ENCODE results near the gene ARPIN.
A peak's percentile ranks its signal among the peaks of the same experiment; 100 is the strongest.

ARPIN gene

GRCh38 chr15:89926158-89926557 is 13.4 kb upstream of the ARPIN start:
- no peaks in the 10 kb centered on the region for H3K79me2 ChIP-seq (ENCODE audit: control insufficient read depth, insufficient read depth, low read length)
- H3K4me1 ChIP-seq (ENCODE audit: control insufficient read depth, low read depth, low read length) = no peaks in the 10 kb centered on the region
- H2BK120ac ChIP-seq (ENCODE audit: low read depth, low read length) = no peak overlapping the region
- H3K18ac ChIP-seq (ENCODE audit: low read length) = no peak overlapping the region
- H3K36me3 ChIP-seq (ENCODE audit: control insufficient read depth, insufficient read depth, low read length) = no peaks in the 10 kb centered on the region
- H3K4ac ChIP-seq (ENCODE audit: low read depth, low read length) = no peak overlapping the region
- no peak overlapping the region for H3K56ac ChIP-seq (ENCODE audit: low read length)
- H3K4me2 ChIP-seq (ENCODE audit: low read length) = no peak overlapping the region
- DNase-seq = no peak
- no peaks in the 10 kb centered on the region for H3K79me1 ChIP-seq (ENCODE audit: low read length)
- H2AK5ac ChIP-seq (ENCODE audit: low read length) = no peak overlapping the region
- H2BK15ac ChIP-seq (replicated peaks; ENCODE audit: low read depth) = no peak overlapping the region
- no peak overlapping the region for H3K27ac ChIP-seq (ENCODE audit: low read depth, low read length)
- no peak overlapping the region for H3K23ac ChIP-seq (ENCODE audit: low read length)
- no peak overlapping the region for H2BK5ac ChIP-seq (ENCODE audit: low read length)
- H4K8ac ChIP-seq (ENCODE audit: low read depth, low read length) = no peak overlapping the region
- H4K5ac ChIP-seq (ENCODE audit: low read length) = no peak overlapping the region
- no peak overlapping the region for H3K9ac ChIP-seq (ENCODE audit: low read length)
- no peaks in the 10 kb centered on the region for H3K27me3 ChIP-seq (ENCODE audit: insufficient read depth, low read length, poor library complexity)
- no CpG with 5 or more reads among the region's 2 CpGs for WGBS (ENCODE audit: extremely low coverage, insufficient coverage, low lambda C conversion rate)
- no peak overlapping the region for H3K4me3 ChIP-seq (ENCODE audit: low read length)

DNA sequence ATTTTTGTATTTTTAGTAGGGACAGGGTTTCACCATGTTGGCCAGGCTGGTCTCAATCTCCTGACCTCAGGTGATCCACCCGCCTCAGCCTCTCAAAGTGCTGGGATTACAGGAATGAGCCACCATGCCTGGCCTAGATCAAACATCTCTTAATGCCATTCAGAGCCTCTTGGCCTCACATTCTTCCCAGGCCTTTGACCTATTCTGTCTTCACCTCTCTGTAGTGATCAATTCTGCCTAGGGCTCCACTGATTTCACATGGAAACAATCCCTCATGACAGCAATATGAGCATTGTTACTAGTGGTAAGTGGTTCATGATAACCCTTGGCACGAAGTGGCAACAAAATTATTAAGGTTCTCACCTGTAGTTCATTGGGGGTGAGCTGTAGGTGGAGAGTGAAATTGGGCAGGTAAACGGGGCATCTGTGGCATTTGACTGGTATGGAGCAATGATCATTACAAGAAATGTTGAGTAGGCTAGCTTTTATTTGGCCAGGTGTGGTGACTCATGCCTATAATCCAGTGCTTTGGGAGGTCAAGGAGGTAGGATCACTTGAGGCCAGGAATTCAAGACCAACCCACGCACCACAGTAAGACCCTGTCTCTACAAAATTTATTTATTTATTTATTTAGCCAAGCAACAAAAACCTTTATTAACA is 4.8 kb upstream of the ARPIN start:
- no peaks in the 10 kb centered on the region for H3K4me1 ChIP-seq (ENCODE audit: control insufficient read depth, low read depth, low read length)

DNA sequence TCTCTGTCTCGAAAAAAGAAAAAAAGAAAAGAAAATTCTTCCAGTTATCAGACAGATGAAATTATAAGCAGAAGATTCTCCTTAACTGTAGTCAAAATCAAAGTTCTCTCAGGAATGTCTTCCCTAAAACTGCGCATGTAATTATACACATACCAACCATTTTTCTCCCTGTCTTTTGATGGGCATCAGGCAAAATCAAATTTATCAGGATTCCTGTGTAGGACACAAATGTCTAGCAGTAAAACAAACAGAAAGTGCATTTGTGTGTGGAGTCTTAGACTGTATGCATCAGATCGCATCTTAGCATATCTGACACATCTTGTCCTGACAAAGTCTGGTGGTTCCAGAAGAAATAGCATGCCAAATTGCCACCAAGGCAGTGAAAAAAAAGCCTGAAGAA is 3.9 kb upstream of the ARPIN start:
- no CpG with 5 or more reads among the region's 3 CpGs for WGBS (ENCODE audit: extremely low coverage, insufficient coverage, low lambda C conversion rate)
- H3K79me1 ChIP-seq (ENCODE audit: low read length) = no peaks in the 10 kb centered on the region
- no peak overlapping the region for H3K27ac ChIP-seq (ENCODE audit: low read depth, low read length)
- no peak overlapping the region for H2BK5ac ChIP-seq (ENCODE audit: low read length)
- H3K4me3 ChIP-seq (ENCODE audit: low read length) = no peak overlapping the region
- no peak overlapping the region for H3K23ac ChIP-seq (ENCODE audit: low read length)
- H4K8ac ChIP-seq (ENCODE audit: low read depth, low read length) = no peak overlapping the region
- H2AK5ac ChIP-seq (ENCODE audit: low read length) = no peak overlapping the region
- H3K18ac ChIP-seq (ENCODE audit: low read length) = no peak overlapping the region
- H2BK120ac ChIP-seq (ENCODE audit: low read depth, low read length) = no peak overlapping the region
- no peak overlapping the region for H3K56ac ChIP-seq (ENCODE audit: low read length)
- no peaks in the 10 kb centered on the region for H3K27me3 ChIP-seq (ENCODE audit: insufficient read depth, low read length, poor library complexity)
- DNase-seq = no peak
- no peak overlapping the region for H3K4me2 ChIP-seq (ENCODE audit: low read length)
- no peak overlapping the region for H3K4ac ChIP-seq (ENCODE audit: low read depth, low read length)
- no peak overlapping the region for H2BK15ac ChIP-seq (replicated peaks; ENCODE audit: low read depth)
- H4K5ac ChIP-seq (ENCODE audit: low read length) = no peak overlapping the region
- H3K4me1 ChIP-seq (ENCODE audit: control insufficient read depth, low read depth, low read length) = no peaks in the 10 kb centered on the region
- no peaks in the 10 kb centered on the region for H3K79me2 ChIP-seq (ENCODE audit: control insufficient read depth, insufficient read depth, low read length)
- H3K36me3 ChIP-seq (ENCODE audit: control insufficient read depth, insufficient read depth, low read length) = no peaks in the 10 kb centered on the region
- H3K9ac ChIP-seq (ENCODE audit: low read length) = no peak overlapping the region

More for the DNA sequence above, 4.8 kb upstream of the ARPIN start:
- Histone ChIP-seq H4K8ac (ENCODE audit: low read depth, low read length) (no peak overlapping the region), H3K4me2 (ENCODE audit: low read length) (no peak overlapping the region), H3K79me2 (ENCODE audit: control insufficient read depth, insufficient read depth, low read length) (no peaks in the 10 kb centered on the region), H3K18ac (ENCODE audit: low read length) (no peak overlapping the region), H3K9ac (ENCODE audit: low read length) (no peak overlapping the region), H2BK120ac (ENCODE audit: low read depth, low read length) (no peak overlapping the region), H3K27ac (ENCODE audit: low read depth, low read length) (no peak overlapping the region), H4K5ac (ENCODE audit: low read length) (no peak overlapping the region), H3K27me3 (ENCODE audit: insufficient read depth, low read length, poor library complexity) (no peaks in the 10 kb centered on the region), H3K4ac (ENCODE audit: low read depth, low read length) (no peak overlapping the region), H2BK5ac (ENCODE audit: low read length) (no peak overlapping the region), H3K23ac (ENCODE audit: low read length) (no peak overlapping the region), H3K4me3 (ENCODE audit: low read length) (no peak overlapping the region), H3K79me1 (ENCODE audit: low read length) (no peaks in the 10 kb centered on the region), H3K36me3 (ENCODE audit: control insufficient read depth, insufficient read depth, low read length) (no peaks in the 10 kb centered on the region), H2AK5ac (ENCODE audit: low read length) (no peak overlapping the region), H3K56ac (ENCODE audit: low read length) (no peak overlapping the region), H2BK15ac (replicated peaks; ENCODE audit: low read depth) (no peak overlapping the region)
- WGBS (ENCODE audit: extremely low coverage, insufficient coverage, low lambda C conversion rate) = no CpG with 5 or more reads among the region's 4 CpGs
- DNase-seq = no peak

- Histone ChIP-seq H3K4me3 (ENCODE audit: low read length) (peak overlapping the region; percentile 33), H4K8ac (ENCODE audit: low read depth, low read length) (no peak overlapping the region), H2BK120ac (ENCODE audit: low read depth, low read length) (no peak overlapping the region), H2BK5ac (ENCODE audit: low read length) (no peak overlapping the region), H3K4me1 (ENCODE audit: control insufficient read depth, low read depth, low read length) (no peaks in the 10 kb centered on the region), H3K27me3 (ENCODE audit: insufficient read depth, low read length, poor library complexity) (no peaks in the 10 kb centered on the region), H3K36me3 (ENCODE audit: control insufficient read depth, insufficient read depth, low read length) (no peaks in the 10 kb centered on the region), H3K4me2 (ENCODE audit: low read length) (peak overlapping the region; percentile 56), H2AK5ac (ENCODE audit: low read length) (no peak overlapping the region), H3K79me2 (ENCODE audit: control insufficient read depth, insufficient read depth, low read length) (no peaks in the 10 kb centered on the region), H3K27ac (ENCODE audit: low read depth, low read length) (no peak overlapping the region), H3K79me1 (ENCODE audit: low read length) (no peaks in the 10 kb centered on the region), H4K5ac (ENCODE audit: low read length) (no peak overlapping the region), H3K9ac (ENCODE audit: low read length) (peak overlapping the region; percentile 65), H3K23ac (ENCODE audit: low read length) (no peak overlapping the region), H2BK15ac (replicated peaks; ENCODE audit: low read depth) (no peak overlapping the region), H3K4ac (ENCODE audit: low read depth, low read length) (peak overlapping the region; percentile 93), H3K56ac (ENCODE audit: low read length) (peak overlapping the region; percentile 92), H3K18ac (ENCODE audit: low read length) (peak overlapping the region; percentile 81)
- DNase-seq = peak; percentile 35
- no CpG with 5 or more reads among the region's 36 CpGs for WGBS (ENCODE audit: extremely low coverage, insufficient coverage, low lambda C conversion rate)
Measured at GRCh38 chr15:89912145-89912673, 543 bp downstream of the ARPIN start.

DNA sequence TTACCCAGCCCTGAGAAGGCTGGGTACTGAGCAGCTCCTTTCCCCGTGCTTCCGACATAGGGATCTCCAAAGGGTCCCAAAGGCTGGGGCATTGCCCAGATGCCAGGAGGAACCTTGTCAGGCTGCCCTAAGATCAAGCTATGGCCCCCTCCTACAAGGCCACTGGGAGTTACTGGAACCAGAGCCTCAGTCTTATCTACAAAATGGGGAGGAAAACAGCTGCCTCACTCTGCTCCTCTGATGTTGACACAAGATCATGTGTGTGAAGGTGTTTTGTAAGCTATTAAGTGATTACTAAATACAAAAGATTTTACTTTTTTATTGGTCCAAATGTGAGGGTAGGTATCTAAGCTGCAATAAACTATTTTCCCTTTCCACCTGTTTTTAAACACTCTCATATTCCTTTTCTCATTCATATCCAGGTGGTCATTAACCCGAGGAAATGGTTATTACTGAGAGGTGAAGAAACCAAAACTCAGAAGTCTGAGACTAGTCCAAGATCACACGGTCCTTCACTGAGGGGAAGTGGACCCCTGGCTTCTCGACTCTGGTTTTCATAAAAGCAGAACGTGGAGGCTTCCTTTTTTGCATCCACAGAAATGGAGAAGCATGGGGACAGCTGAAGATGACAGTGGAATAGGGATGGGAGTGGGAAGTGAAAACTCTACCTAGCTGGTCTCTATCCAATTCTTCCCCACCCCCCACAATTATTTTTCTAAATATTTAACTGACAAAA is 1.7 kb downstream of the ARPIN start:
- no peak overlapping the region for H4K5ac ChIP-seq (ENCODE audit: low read length)
- no peak overlapping the region for H3K4me3 ChIP-seq (ENCODE audit: low read length)
- H4K8ac ChIP-seq (ENCODE audit: low read depth, low read length) = no peak overlapping the region
- no peak overlapping the region for H3K23ac ChIP-seq (ENCODE audit: low read length)
- no peak overlapping the region for H3K56ac ChIP-seq (ENCODE audit: low read length)
- H3K27me3 ChIP-seq (ENCODE audit: insufficient read depth, low read length, poor library complexity) = no peaks in the 10 kb centered on the region
- H2BK120ac ChIP-seq (ENCODE audit: low read depth, low read length) = no peak overlapping the region
- no peak overlapping the region for H2BK5ac ChIP-seq (ENCODE audit: low read length)
- no peaks in the 10 kb centered on the region for H3K79me2 ChIP-seq (ENCODE audit: control insufficient read depth, insufficient read depth, low read length)
- WGBS (ENCODE audit: extremely low coverage, insufficient coverage, low lambda C conversion rate) = no CpG with 5 or more reads among the region's 6 CpGs
- H3K79me1 ChIP-seq (ENCODE audit: low read length) = no peaks in the 10 kb centered on the region
- H3K9ac ChIP-seq (ENCODE audit: low read length) = no peak overlapping the region
- H2AK5ac ChIP-seq (ENCODE audit: low read length) = no peak overlapping the region
- H3K4ac ChIP-seq (ENCODE audit: low read depth, low read length) = no peak overlapping the region
- H3K4me2 ChIP-seq (ENCODE audit: low read length) = no peak overlapping the region
- DNase-seq = no peak
- no peak overlapping the region for H3K27ac ChIP-seq (ENCODE audit: low read depth, low read length)
- H2BK15ac ChIP-seq (replicated peaks; ENCODE audit: low read depth) = no peak overlapping the region
- H3K36me3 ChIP-seq (ENCODE audit: control insufficient read depth, insufficient read depth, low read length) = no peaks in the 10 kb centered on the region
- no peak overlapping the region for H3K18ac ChIP-seq (ENCODE audit: low read length)
- H3K4me1 ChIP-seq (ENCODE audit: control insufficient read depth, low read depth, low read length) = no peaks in the 10 kb centered on the region
